GM19395 (cell line): ENCODE measurements around the gene IFNGR1.
"Not testable (repeated sequence)": the region's sequence is repeated elsewhere in the genome, so short reads cannot be mapped to it uniquely, and the experiment has no call there.

Experiments used
- ATAC-seq: cut with Tn5 transposase; IDR thresholded peaks from one replicate; pipeline ENCODE4 v1.9.1; 2021; ENCODE audit warnings: mild to moderate bottlenecking, moderate library complexity; ENCODE audit not compliant: unreplicated experiment

IFNGR1 gene

DNA sequence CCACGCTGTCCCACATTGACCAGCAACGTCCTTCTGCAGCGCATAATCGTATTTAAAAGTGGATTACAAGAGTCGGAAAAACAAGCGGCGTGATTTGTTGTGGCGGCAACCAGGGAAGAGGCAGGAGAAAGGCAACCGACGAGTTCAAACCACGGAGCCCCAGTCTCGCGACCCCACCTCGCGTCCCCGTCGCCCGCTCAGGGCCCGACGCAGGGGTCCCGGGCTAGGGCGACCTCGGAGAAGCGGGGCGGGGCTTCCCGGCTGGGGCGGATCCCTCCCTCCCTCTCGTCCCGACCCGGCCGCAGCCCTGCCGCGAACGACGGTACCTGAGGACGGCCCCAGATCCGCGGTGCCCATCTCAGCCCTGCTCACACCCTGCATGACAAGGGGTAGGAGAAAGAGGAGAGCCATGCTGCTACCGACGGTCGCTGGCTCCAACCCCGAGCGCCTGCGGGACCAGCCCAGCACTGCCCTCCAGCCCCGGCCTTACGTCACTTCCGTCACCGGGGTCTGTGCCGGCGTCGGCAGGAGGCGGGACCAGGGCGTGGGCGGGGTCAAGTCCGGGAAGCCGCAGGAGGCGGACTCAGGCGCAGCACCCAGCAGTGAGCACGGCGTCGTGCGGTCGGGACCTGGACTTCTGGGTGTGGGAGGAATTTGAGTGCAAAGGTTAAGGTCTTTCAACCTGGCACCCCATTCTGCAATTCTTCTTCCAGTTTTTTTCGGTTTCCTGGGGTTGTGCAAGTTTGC is at the start of gene IFNGR1:
IFNGR1 (minus strand) TSS at position 469 of the 747 bp plus-strand sequence; CDS start at position 411, 58 bp downstream.
- ATAC-seq, result peak; percentile 86

DNA sequence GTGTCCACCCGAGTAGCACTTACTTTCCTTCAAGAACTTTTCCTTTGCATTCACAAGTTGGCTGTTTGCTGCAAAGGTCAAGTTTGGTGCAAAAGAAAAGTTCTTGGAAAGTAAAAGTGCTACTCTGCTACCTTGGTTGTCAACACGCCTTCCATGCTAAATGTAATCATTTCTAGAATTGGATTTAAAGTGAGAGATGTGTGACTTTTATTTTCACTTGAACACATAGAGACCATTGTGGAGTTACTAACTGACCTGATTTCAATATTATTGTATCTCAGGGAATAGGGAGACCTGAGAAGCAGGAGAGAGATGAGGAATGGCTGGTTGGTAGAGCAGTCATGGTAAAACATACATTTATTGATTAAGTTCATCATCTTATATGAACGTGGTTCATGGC is 49.7 kb upstream of the IFNGR1 start:
- ATAC-seq, result no peak

DNA sequence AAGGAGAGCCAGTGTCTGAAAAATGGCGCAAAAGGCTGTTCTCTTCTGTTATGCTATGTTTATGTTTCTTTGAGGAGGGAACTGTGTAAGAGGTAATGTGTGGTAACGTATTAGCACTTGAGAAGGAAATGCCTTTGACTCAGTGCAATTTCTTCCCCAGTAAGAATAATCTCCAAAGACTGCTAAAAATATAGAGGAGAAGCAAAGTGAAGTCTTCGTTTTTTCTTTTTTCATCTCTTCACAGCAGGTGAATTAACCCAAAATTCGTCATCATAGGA is 47.1 kb upstream of the IFNGR1 start:
- no peak for ATAC-seq

GRCh38 chr6:137265561-137266308 is 46.5 kb upstream of the IFNGR1 start:
- ATAC-seq, result no peak

DNA sequence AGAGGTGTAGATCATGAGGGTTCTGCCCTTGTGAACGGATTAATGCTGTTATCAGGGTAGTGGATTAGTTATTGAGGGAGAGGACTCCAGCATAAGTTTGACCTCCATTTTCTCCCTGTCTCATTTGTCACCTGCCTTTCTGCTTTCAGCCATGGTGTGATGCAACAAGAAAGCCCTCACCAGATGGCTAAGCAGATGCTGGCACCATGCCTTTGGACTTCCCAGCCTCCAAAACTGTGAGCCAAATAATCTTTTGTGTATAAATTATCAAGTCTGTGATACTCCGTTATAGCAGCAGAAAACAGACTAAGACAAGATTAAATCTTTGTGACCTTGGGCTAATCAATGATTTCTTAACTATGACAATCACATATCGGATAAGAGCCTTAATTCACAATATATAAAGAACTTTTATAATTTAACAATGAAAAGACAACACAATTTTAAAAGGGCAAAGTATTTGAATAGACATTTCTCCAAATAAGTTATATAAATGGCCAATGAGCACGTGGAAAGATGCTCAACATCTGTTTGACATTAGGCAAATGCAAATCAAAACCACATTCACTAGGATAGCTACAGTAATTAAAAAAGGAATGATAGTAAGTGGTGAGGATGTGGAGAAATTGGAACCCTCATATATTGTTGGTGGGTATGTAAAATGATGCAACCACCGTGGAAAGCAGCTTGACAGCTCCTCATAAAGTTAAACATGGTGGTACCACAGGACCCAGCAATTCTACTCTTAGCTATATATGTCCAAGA is 45.3 kb upstream of the IFNGR1 start:
- no peak for ATAC-seq

DNA sequence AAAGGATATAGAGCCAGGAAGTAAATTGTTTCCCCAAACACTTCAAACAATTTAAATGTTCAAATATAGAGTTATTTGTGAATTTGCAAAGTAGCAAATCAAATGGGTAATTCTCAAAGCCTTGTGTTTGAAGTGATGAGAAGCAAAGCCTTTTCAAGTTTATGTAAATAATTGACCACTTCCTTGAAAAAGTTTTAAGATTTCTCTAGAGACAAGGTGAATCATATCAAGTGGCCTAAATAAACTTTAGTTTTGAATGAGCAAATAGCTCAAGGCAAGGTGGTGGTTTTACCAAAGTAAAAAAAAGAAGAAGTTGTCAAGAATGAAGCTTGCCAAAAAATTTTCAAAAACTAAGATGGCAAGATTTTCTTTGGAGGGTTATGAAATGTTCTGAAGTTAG is 42.6 kb upstream of the IFNGR1 start:
- ATAC-seq, result peak; percentile 70

GRCh38 chr6:137261361-137261760 is 42.2 kb upstream of the IFNGR1 start:
- peak; percentile 32 for ATAC-seq

- ATAC-seq, result no peak
These were observed 41.0 kb upstream of the IFNGR1 start for GRCh38 chr6:137260217-137260616.

GRCh38 chr6:137259349-137259748 is 40.2 kb upstream of the IFNGR1 start:
- ATAC-seq, result no peak

DNA sequence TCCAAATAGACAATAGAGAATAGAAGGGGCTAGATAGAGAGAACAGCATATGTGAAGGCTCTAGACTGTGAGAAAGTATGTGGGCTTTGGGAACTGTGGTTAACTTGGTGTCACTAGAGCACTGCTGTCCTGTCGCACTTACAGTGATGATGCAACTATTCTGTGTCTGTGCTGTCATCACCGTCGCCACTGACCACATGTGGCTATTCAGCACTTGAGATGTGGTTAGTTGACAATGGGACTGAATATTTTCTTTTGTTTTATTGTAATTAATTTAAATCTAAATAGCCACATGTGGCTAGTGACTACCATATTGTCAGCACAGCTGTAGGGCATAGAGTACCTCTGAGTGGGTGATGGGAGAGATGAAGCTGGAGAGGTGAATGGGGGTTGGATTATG is 39.0 kb upstream of the IFNGR1 start:
- ATAC-seq, result peak; percentile 55

- no peak for ATAC-seq
These were observed 37.3 kb upstream of the IFNGR1 start for GRCh38 chr6:137256350-137257103.

DNA sequence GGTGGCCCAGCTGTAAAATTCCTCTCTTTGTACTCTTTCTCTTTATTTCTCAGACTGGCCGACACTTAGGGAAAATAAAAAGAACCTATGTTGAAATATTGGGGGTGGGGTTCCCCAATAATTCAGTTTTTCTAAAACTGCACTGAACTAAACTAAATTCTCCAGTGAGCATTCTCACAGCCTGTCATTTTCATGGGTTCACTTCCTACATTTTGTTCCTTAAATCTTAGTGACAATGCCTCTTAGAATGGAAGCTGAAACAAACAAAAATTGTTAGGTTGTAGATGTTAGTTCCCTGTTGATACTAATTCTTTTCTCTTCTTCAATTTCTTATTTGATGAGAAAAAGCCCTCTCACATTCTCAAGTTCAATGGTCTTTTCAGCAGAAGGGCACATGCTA is 35.8 kb upstream of the IFNGR1 start:
- ATAC-seq, result no peak

DNA sequence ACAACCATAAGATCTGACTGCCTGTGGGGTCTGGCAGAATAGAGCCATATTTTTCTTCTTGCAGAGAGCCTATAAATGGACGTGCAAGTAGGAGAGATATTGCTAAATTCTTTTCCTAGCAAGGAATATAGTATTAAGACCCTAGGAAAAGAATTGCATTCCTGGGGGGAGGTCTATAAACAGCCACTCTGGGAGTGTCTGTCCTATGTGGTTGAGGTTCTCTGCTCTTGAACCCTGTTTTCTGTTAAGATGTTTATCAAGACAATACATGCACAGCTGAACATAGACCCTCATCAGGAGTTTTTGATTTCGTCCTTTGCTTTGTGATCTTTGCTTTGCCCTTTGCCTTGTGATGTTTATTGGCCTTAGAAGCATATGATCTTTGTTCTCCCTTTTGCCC is 35.2 kb upstream of the IFNGR1 start:
- not testable (repeated sequence) for ATAC-seq

DNA sequence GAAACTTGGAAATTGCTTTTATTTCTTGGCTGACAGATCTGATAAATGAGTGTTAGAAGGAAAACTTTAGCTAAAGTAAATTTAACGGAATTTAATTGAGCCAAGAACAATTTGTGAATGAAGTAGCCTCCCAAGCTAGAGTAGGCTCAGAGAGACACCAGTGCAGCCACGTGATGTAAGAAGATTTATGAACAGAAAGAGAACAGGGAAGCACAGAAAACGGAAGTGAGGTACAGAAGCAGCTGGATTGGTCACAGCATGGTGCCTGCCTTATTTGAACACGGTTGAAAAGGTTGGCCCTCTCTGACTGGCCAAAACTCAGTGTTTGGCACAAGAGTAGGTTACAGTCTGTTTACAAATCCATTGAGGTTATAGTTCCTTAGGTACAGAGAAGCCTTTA is 29.5 kb upstream of the IFNGR1 start:
- peak; percentile 72 for ATAC-seq

GRCh38 chr6:137247724-137248123 is 28.5 kb upstream of the IFNGR1 start:
- ATAC-seq, result no peak

DNA sequence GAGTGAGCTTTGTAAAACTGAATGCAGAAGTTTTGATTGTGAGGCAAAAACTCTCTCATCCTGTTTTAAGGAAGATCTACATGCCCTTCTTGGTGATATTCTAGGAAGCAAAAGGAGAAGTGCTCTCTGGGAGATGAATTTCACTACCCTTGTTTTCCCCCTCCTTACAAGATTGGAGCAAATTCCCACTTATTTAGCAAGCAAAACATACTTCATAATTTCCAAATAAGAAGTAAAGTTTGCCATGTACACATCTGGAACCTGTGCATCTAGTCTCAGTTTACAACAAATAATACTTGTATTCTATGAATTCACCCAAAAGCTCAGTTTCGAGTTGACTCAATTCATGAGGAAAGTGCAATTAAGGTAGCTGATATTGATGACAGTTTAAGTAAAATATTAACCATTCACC is 27.6 kb upstream of the IFNGR1 start:
- ATAC-seq, result peak; percentile 73

DNA sequence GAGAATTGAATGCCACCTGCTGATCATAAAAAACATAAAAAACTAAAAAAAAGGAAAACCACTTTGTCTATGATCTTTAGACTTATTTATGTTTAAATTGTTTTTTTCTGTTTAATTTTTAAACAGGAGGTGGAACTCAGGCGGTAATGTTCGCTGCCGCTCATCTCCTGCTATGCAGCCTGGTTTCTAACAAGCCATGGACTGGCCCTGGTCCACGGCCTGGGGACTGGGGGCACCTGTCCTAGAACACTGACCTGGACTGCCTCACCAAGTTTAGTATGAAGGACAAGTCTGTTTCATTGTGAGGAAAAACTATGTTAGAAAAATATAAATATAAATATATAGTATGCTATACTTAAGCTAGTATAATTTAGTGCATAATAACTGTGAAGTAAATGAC is 27.0 kb upstream of the IFNGR1 start:
- no peak for ATAC-seq

DNA sequence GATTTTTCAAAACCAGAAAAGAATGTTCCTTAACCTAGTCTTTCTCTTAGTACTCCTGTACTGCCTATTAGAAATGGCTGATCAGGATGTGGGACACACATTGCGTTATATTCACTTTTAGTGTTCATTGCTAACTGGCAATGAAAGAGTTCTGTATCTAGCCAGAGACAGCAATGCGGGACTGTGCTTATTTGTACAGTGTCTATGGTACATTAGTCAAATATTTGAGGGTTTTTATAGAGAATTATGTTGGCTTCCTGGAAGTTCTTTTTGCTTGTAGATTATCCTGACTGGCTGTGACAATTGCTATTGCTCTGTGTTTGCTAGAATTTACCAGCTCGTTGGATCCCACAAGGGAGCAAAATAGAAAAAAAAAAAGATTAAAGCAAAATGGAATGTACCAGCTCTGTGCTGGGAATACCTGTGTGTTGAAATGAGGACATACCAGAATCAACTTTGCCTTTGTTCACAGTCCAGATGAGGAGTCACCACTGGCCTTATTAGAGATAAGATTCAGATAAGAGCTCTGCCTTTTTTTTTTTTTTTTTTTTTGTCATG is 22.4 kb upstream of the IFNGR1 start:
- ATAC-seq, result no peak

GRCh38 chr6:137240168-137240567 is 21.0 kb upstream of the IFNGR1 start:
- ATAC-seq, result no peak

- ATAC-seq, result no peak
These were observed 18.4 kb upstream of the IFNGR1 start for GRCh38 chr6:137237413-137238170.
